LNCAP (cell line): ENCODE measurements around the gene F3.

Experiments
- CTCF ChIP-seq: fragments of 450-650 bp; IDR thresholded peaks from 2 replicates; pipeline ENCODE4 v1.5.1; 2017; ENCODE audit warnings: mild to moderate bottlenecking

The F3 gene

GRCh38 chr1:94541246-94542087 is at the start of gene F3:
Gene F3, minus strand, starts transcription at chr1:94541759. Its CDS starts 123 bp downstream, at chr1:94541636.
- TF ChIP-seq CTCF = no peak

- no peak for TF ChIP-seq CTCF
Observed at GRCh38 chr1:94590203-94591137, 48.9 kb upstream of the F3 start.

GRCh38 chr1:94589728-94590127 is 48.2 kb upstream of the F3 start:
- TF ChIP-seq CTCF = no peak

- TF ChIP-seq CTCF = no peak
Observed at GRCh38 chr1:94582565-94582964, 41.0 kb upstream of the F3 start.

- no peak for TF ChIP-seq CTCF
Observed at GRCh38 chr1:94580367-94581115, 39.0 kb upstream of the F3 start.

GRCh38 chr1:94579876-94580294 is 38.3 kb upstream of the F3 start:
- no peak for TF ChIP-seq CTCF

- no peak for TF ChIP-seq CTCF
Observed at GRCh38 chr1:94578856-94579255, 37.3 kb upstream of the F3 start.
